Measurements from ENCODE around the gene KCNJ9. TPM values are rescaled to one million over a fixed set of nuclear protein-coding genes. Genes with fewer than 3 reads are reported as not detected.

The KCNJ9 gene
- total RNA-seq, 5 donors from 2014 or later (not counting 1 experiment from before 2014, with no cell fraction given), result not detected

GRCh38 chr1:160127381-160127780, 46.0 kb downstream of the KCNJ9 start:
- no peak overlapping the region for H3K27ac Mint-ChIP-seq
- peaks cover 10 to 11% of the 10 kb centered on the region in 2 donors for H3K27me3 Mint-ChIP-seq
- no peaks in the 10 kb centered on the region for H3K36me3 Mint-ChIP-seq
- no peaks in the 10 kb centered on the region for H3K9me3 Mint-ChIP-seq
- no peaks in the 10 kb centered on the region for H3K4me1 ChIP-seq (ENCODE audit: control insufficient read depth in 1 of 2, extremely low read depth in 1 of 2, insufficient read depth in 2 of 2, low read length in 2 of 2)
- POLR2A ChIA-PET, result no interaction called here
- WGBS (ENCODE audit: insufficient coverage), result 92% methylated on average over 8 of the region's 9 CpGs
- no peaks in the 10 kb centered on the region for H3K4me1 Mint-ChIP-seq
- no peak overlapping the region for H3K4me3 ChIP-seq (ENCODE audit: control insufficient read depth in 1 of 2, extremely low read depth in 1 of 2, low read length in 1 of 2)
- ATAC-seq (replicated peaks in 1 of 4) (no peak), DNase-seq (no peak)
- no peak overlapping the region for H3K4me3 Mint-ChIP-seq
- peaks cover 0 to 10% of the 10 kb centered on the region in 2 experiments for H3K27me3 ChIP-seq (replicated peaks in 1 of 2; ENCODE audit: control insufficient read depth in 2 of 2, extremely low read depth in 1 of 2, insufficient read depth in 2 of 2, low read length in 1 of 2)
- no peaks in the 10 kb centered on the region for H3K9me3 ChIP-seq
- no peaks in the 10 kb centered on the region for H3K36me3 ChIP-seq (ENCODE audit: control insufficient read depth in 2 of 2, extremely low read depth in 1 of 2, insufficient read depth in 1 of 2, low read length in 1 of 2)
- CTCF ChIA-PET, result no interaction called here
- no peak overlapping the region for H3K27ac ChIP-seq (ENCODE audit: low read length)

- H3K4me3 Mint-ChIP-seq, result no peak overlapping the region
Observed at GRCh38 chr1:160127865-160128523, 46.7 kb downstream of the KCNJ9 start.

GRCh38 chr1:160128636-160129035, 47.3 kb downstream of the KCNJ9 start:
- no peak for ATAC-seq (replicated peaks in 1 of 4)
- CTCF ChIA-PET, result no interaction called here
- no peaks in the 10 kb centered on the region for H3K9me3 Mint-ChIP-seq
- H3K36me3 Mint-ChIP-seq, result no peaks in the 10 kb centered on the region
- peaks cover 10 to 11% of the 10 kb centered on the region in 2 donors for H3K27me3 Mint-ChIP-seq
- no peak for DNase-seq
- POLR2A ChIA-PET, result no interaction called here
- H3K4me3 ChIP-seq (ENCODE audit: control insufficient read depth in 1 of 2, extremely low read depth in 1 of 2, low read length in 1 of 2), result no peak overlapping the region
- no peak overlapping the region for H3K27ac ChIP-seq (ENCODE audit: low read length)
- H3K4me3 Mint-ChIP-seq, result no peak overlapping the region
- WGBS (ENCODE audit: insufficient coverage), result 86% methylated on average over 9 of the region's 18 CpGs
- no peak overlapping the region for H3K27ac Mint-ChIP-seq
- H3K4me1 Mint-ChIP-seq, result no peaks in the 10 kb centered on the region
- no peaks in the 10 kb centered on the region for H3K9me3 ChIP-seq
- no peaks in the 10 kb centered on the region for H3K36me3 ChIP-seq (ENCODE audit: control insufficient read depth in 2 of 2, extremely low read depth in 1 of 2, insufficient read depth in 1 of 2, low read length in 1 of 2)
- H3K27me3 ChIP-seq (replicated peaks in 1 of 2; ENCODE audit: control insufficient read depth in 2 of 2, extremely low read depth in 1 of 2, insufficient read depth in 2 of 2, low read length in 1 of 2), result peaks cover 0 to 14% of the 10 kb centered on the region in 2 experiments
- H3K4me1 ChIP-seq (ENCODE audit: control insufficient read depth in 1 of 2, extremely low read depth in 1 of 2, insufficient read depth in 2 of 2, low read length in 2 of 2), result no peaks in the 10 kb centered on the region

More at GRCh38 chr1:160127865-160128523, 46.7 kb downstream of the KCNJ9 start:
- Histone ChIP-seq H3K4me3 (ENCODE audit: control insufficient read depth in 1 of 2, extremely low read depth in 1 of 2, low read length in 1 of 2) (no peak overlapping the region), H3K4me1 (ENCODE audit: control insufficient read depth in 1 of 2, extremely low read depth in 1 of 2, insufficient read depth in 2 of 2, low read length in 2 of 2) (no peaks in the 10 kb centered on the region), H3K27me3 (replicated peaks in 1 of 2; ENCODE audit: control insufficient read depth in 2 of 2, extremely low read depth in 1 of 2, insufficient read depth in 2 of 2, low read length in 1 of 2) (peaks cover 0 to 12% of the 10 kb centered on the region in 2 experiments), H3K27ac (ENCODE audit: low read length) (no peak overlapping the region), H3K36me3 (ENCODE audit: control insufficient read depth in 2 of 2, extremely low read depth in 1 of 2, insufficient read depth in 1 of 2, low read length in 1 of 2) (no peaks in the 10 kb centered on the region), H3K9me3 (no peaks in the 10 kb centered on the region)
- CTCF ChIA-PET, result no interaction called here
- DNase-seq (no peak), ATAC-seq (replicated peaks in 1 of 4) (no peak)
- WGBS (ENCODE audit: insufficient coverage), result 77% methylated on average over 5 of the region's 7 CpGs
- no peaks in the 10 kb centered on the region for H3K9me3 Mint-ChIP-seq
- POLR2A ChIA-PET, result no interaction called here
- H3K27ac Mint-ChIP-seq, result no peak overlapping the region
- peaks cover 10 to 11% of the 10 kb centered on the region in 2 donors for H3K27me3 Mint-ChIP-seq
- H3K36me3 Mint-ChIP-seq, result no peaks in the 10 kb centered on the region
- no peaks in the 10 kb centered on the region for H3K4me1 Mint-ChIP-seq

GRCh38 chr1:160129046-160129445, 47.7 kb downstream of the KCNJ9 start:
- Histone ChIP-seq H3K9me3 (no peaks in the 10 kb centered on the region), H3K36me3 (ENCODE audit: control insufficient read depth in 2 of 2, extremely low read depth in 1 of 2, insufficient read depth in 1 of 2, low read length in 1 of 2) (no peaks in the 10 kb centered on the region), H3K4me1 (ENCODE audit: control insufficient read depth in 1 of 2, extremely low read depth in 1 of 2, insufficient read depth in 2 of 2, low read length in 2 of 2) (no peaks in the 10 kb centered on the region), H3K27ac (ENCODE audit: low read length) (no peak overlapping the region), H3K4me3 (ENCODE audit: control insufficient read depth in 1 of 2, extremely low read depth in 1 of 2, low read length in 1 of 2) (no peak overlapping the region), H3K27me3 (replicated peaks in 1 of 2; ENCODE audit: control insufficient read depth in 2 of 2, extremely low read depth in 1 of 2, insufficient read depth in 2 of 2, low read length in 1 of 2) (peaks cover 0 to 14% of the 10 kb centered on the region in 2 experiments)
- Mint-ChIP-seq H3K27me3 (peaks cover 10 to 11% of the 10 kb centered on the region in 2 donors), H3K27ac (no peak overlapping the region), H3K4me3 (no peak overlapping the region), H3K4me1 (no peaks in the 10 kb centered on the region), H3K9me3 (no peaks in the 10 kb centered on the region), H3K36me3 (no peaks in the 10 kb centered on the region)
- DNase-seq (no peak), ATAC-seq (replicated peaks in 1 of 4) (no peak)
- ChIA-PET POLR2A (no interaction called here), CTCF (no interaction called here)
- 86% methylated on average over 2 of the region's 5 CpGs for WGBS (ENCODE audit: insufficient coverage)

- Mint-ChIP-seq H3K36me3 (no peaks in the 10 kb centered on the region), H3K4me1 (no peaks in the 10 kb centered on the region), H3K4me3 (no peak overlapping the region), H3K27me3 (peaks cover 10 to 11% of the 10 kb centered on the region in 2 donors), H3K27ac (no peak overlapping the region), H3K9me3 (no peaks in the 10 kb centered on the region)
- Histone ChIP-seq H3K4me3 (ENCODE audit: control insufficient read depth in 1 of 2, extremely low read depth in 1 of 2, low read length in 1 of 2) (no peak overlapping the region), H3K36me3 (ENCODE audit: control insufficient read depth in 2 of 2, extremely low read depth in 1 of 2, insufficient read depth in 1 of 2, low read length in 1 of 2) (no peaks in the 10 kb centered on the region), H3K27me3 (replicated peaks in 1 of 2; ENCODE audit: control insufficient read depth in 2 of 2, extremely low read depth in 1 of 2, insufficient read depth in 2 of 2, low read length in 1 of 2) (peaks cover 0 to 14% of the 10 kb centered on the region in 2 experiments), H3K9me3 (no peaks in the 10 kb centered on the region), H3K4me1 (ENCODE audit: control insufficient read depth in 1 of 2, extremely low read depth in 1 of 2, insufficient read depth in 2 of 2, low read length in 2 of 2) (no peaks in the 10 kb centered on the region), H3K27ac (ENCODE audit: low read length) (no peak overlapping the region)
- 100% methylated on average over 1 of the region's 3 CpGs for WGBS (ENCODE audit: insufficient coverage)
- ChIA-PET CTCF (no interaction called here), POLR2A (interaction anchor here in 1 of 2 donors (0.6 kb wide), 1 partner anchor 282 kb away, joined by 4 read pairs; no protein-coding TSS in a partner anchor)
- ATAC-seq (replicated peaks in 1 of 4), result no peak
- DNase-seq, result no peak
Observed at GRCh38 chr1:160129558-160129957, 48.2 kb downstream of the KCNJ9 start.

GRCh38 chr1:160129966-160130365, 48.6 kb downstream of the KCNJ9 start:
- CTCF ChIA-PET, result no interaction called here
- Mint-ChIP-seq H3K4me3 (no peak overlapping the region), H3K9me3 (no peaks in the 10 kb centered on the region), H3K4me1 (no peaks in the 10 kb centered on the region), H3K27me3 (peaks cover 10 to 11% of the 10 kb centered on the region in 2 donors), H3K36me3 (no peaks in the 10 kb centered on the region), H3K27ac (no peak overlapping the region)
- Histone ChIP-seq H3K36me3 (ENCODE audit: control insufficient read depth in 2 of 2, extremely low read depth in 1 of 2, insufficient read depth in 1 of 2, low read length in 1 of 2) (no peaks in the 10 kb centered on the region), H3K4me3 (ENCODE audit: control insufficient read depth in 1 of 2, extremely low read depth in 1 of 2, low read length in 1 of 2) (no peak overlapping the region), H3K4me1 (ENCODE audit: control insufficient read depth in 1 of 2, extremely low read depth in 1 of 2, insufficient read depth in 2 of 2, low read length in 2 of 2) (no peaks in the 10 kb centered on the region), H3K27me3 (replicated peaks in 1 of 2; ENCODE audit: control insufficient read depth in 2 of 2, extremely low read depth in 1 of 2, insufficient read depth in 2 of 2, low read length in 1 of 2) (peaks cover 0 to 15% of the 10 kb centered on the region in 2 experiments), H3K27ac (ENCODE audit: low read length) (no peak overlapping the region), H3K9me3 (no peaks in the 10 kb centered on the region)
- WGBS (ENCODE audit: insufficient coverage), result 82% methylated on average over 11 of the region's 11 CpGs
- no peak for ATAC-seq (replicated peaks in 1 of 4)
- POLR2A ChIA-PET, result interaction anchor here in 1 of 2 donors (0.6 kb wide), 1 partner anchor 281 kb away, joined by 4 read pairs; no protein-coding TSS in a partner anchor
- no peak for DNase-seq
